Measurements from ENCODE around the gene BICD1.
A peak's percentile ranks its signal among the peaks of the same experiment; 100 is the strongest.
"Not testable (repeated sequence)": the region's sequence is repeated elsewhere in the genome, so short reads cannot be mapped to it uniquely, and the experiment has no call there.

The BICD1 gene

DNA sequence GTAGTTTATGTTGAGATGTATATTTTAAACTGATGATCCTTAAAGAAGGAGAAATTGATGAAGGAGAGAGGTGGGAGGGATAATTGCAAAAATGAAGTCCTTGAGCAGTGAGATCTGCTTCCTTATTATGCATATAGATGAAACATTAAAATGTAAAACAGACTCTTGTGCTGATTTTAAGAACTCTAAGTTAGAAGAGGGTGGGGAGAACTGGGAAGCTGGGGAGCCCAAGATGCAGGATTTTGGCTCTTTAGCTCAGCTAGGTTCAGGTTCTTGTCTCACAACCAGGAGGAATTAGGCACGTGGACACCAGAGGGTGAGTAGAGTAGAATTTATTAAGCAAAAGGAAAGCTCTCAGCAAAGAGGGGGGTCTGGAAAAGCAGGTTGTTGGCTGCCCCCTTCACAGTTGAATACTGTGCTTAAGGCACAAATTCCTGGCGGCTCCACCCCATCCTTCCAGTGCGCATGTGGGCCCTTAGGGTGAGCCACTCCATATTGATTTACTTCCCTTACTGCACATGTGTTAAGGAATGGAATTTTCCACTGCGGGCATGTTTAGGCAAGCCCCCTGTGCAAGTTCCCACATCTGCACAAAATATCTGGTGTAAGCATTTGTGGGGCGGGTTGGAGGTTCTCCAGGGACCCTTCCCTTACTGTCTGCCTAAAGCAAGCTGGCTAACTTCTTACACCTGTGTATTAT lies 141.9 kb downstream of the BICD1 start:
- no peak for DNase-seq (ENCODE audit: low read depth)

DNA sequence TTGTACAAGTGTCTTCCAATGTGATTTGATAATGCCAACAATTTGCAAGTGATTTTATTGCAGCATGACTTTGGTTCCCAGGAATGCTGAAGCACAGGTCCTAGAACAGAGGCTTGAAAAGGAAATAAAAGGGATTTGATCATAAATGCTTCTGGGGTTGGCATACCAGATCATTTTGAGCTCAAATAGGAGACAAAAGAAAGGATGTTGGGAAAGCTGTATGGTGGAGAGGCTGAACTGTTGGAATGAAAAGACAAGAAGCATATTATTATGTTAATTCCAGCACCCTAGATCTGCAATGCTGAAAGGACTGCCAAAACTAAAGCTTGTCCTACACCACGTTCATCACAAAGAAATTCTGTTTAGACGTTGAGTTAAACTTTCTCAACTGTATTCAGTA lies 143.1 kb downstream of the BICD1 start:
- no peak for DNase-seq (ENCODE audit: low read depth)

DNA sequence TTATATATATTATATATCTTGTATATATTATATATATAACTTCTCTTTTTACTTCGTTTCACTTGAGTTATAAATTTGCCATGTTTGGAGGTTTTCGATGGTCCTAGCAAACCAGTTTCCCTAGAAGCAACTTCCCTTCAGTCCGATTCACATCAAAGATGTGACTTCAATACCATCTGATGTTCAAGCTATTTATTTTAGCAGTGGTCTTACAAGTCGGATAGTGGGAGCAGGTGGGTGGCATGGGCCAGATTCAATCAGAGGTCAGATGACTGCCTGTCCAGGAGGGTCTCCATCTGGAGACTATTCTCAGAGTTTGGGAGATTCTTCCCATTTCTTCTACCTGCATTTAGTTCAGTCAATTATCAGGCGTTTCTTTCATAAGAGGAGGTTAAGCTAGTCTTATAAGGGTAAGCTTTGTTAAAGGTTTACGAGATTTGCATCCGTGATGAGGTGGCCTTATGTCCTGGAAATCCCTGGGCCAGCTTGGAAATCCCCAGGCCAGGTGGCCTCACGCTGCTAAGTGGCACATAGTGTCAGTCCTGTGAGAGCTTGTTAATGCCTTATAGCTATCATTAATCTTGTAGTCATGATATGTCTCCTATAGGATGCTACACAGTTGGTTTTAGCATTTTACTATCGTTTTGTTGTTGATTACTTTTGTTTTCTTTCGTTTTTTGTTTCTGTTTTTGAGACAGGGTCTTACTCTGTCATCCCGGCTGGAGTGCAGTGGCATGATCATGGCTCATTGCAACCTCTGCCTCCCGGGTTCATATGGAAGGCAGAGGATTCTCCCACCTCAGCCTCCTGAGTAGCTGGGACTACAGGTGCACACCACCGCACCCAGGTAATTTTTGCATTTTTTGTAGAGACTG lies 145.8 kb downstream of the BICD1 start:
- DNase-seq (ENCODE audit: low read depth): no peak

DNA sequence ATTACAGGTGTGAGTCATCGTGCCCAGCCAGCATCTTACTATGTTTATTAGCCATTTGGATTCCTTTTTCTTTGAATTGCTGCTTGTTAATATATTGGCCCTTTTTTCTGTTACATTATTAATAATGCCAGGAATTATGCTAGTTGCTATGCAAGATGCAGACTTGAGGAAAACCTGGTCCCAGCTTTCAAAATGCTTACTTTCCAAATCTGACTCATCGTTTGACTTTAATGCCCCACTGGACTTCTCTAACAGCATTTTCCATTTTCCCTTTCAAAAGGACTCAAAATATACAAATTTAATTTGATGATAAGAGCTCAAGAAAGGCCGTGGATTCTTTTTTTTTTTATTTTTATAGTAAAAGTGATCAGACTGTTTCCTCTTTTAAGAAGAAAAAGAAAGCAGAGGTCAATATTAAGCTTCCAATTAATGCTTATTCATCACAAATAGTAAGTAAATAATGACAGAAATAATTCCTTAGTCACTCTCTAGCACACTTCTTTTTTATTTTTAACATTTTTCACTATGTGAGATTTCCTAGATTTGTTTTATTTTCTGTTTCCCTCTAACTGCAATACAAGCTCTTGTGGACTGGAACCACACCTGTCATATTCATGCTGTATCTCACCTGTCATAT lies 146.6 kb downstream of the BICD1 start:
- no peak for DNase-seq (ENCODE audit: low read depth)

DNA sequence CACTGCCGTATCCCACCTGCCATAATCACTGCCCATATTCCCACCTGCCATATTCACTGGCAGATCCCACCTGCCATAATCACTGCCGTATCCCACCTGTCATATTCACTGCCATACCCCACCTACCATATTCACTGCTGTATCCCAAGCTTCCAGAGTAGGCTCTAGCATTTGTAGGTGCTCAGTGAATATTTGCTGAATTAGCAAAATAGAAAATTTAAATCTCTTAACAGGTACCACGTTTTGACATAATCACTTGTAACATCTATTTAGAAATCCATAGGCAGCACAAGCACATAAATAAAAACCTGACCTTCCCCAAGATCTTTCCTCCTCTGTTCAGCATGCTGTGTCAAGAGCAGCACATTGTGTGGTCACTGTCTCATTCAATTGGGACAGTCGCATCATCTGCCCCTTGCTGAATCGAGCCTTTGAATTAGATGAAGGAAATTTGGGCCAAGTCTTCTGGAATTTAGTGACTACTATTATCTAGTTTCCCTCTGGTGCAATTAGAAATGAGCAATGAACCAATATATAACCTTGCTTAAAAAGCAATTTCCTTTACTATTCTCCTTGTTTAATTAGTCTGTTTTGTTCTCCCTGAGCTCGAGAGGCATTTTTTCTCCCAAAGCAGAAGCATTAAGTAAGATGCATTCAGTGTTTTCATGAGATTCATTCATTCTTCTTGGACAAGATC lies 147.8 kb downstream of the BICD1 start:
- DNase-seq (ENCODE audit: low read depth): no peak

DNA sequence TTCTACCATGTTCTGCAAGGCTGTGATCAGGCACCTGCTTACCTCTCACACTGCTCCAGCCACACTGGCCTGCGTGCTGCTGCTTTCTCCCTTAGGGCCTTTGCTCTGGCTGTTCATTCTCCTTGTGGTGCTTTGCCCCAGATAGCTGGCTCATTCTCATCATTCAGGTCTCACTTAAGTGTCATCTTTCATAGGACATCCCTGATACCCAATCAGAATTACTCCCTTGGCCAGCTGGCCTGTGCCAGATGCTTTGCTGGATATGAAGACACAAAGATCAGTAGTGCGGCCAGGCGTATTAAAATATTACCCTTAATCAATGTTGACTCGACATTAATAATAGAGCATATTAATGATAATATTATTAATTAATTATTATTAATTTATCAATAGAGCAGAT lies 148.9 kb downstream of the BICD1 start:
- no peak for DNase-seq (ENCODE audit: low read depth)

DNA sequence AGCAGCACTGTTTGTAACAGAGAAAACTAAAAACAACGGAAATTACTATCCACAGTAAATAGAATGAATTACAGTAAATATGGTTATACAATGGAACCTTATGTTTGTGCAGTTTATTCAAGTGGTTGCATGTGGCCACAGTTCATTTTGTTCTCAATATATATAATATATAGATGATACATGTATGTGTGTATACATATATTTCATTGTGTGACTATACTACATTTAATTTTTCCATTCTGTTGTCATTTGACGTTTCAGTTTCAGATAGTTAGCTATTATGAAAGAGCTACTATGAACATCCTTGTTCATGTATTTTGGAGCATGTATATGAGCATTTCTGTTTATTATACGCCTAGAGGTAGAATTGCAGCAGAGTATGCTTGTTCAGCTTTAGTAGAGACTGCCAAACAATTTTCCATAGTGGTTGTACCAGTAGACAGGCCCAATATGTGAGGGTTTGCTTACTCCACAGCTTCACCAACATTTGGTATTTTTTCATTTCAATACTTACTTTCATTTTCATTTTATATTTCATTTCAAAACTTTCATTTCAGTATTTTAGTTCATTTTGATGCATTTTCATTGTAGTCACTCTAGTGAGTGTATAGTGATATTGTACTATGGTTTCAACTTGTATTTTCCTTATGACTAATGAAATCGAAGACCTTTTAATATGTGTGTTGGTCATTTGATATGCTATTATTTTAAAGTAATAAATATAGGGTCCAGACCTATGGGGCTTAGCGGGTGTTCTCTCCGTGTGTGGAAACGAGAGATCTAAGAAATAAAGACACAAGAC lies 151.2 kb downstream of the BICD1 start:
- no peak for DNase-seq (ENCODE audit: low read depth)

DNA sequence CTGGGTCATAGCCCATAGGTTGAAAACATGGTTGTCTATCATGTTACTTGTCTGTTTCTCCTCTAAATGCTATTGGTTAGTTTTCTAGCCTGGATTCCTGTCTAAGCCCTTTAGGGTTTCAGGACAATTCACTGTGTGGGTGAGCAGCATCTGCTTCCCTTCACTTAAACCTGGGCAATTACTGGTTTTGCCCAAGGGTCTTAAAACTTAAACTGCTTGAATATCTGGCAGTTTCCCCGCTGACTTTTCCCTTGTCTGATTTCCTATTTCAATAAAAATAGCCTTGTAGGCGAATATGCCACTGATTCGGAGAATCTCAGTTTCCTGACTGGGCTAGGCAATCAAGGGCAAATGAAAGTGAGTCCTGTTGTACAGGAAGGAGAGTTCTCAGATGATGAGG lies 154.0 kb downstream of the BICD1 start:
- DNase-seq (ENCODE audit: low read depth): no peak

DNA sequence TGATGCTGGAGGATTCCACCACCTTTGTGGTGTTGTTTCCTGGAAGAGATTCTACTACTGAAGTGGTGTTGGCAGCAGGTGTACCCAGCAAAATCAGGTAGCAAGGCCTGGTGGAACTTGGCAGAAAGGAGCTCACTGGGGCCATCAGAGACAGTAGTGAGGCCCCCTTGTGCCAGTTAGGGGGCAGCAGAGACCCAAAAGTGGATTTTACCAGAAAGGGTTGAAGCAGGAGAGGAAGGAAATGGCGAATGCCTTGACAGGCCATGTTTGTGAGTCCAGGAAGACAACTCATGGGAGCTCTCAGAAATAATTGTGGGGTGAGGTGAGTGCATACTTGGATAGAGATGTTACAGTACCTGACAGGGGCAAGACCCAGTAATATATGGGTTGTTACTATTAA lies 155.0 kb downstream of the BICD1 start:
- DNase-seq (ENCODE audit: low read depth): no peak

DNA sequence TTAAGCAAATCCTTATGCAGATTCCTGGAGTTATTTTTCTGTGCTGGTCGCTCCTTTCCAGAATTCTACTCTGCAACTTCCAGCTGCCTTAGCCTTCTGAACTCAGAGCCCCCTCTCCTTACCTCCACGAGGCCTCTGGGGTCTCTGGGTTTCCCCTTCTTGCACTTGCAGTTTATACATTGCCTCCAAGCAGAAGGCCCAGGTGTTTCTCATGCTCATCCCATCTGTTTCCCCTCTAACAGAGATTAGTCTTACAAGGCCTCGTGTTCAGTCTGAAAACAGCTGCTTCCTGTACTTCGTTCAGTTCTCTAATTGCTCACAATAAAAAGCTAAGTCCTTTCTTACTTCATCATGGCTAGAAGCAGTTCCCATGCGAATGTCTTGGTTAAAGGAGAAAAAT lies 158.3 kb downstream of the BICD1 start:
- DNase-seq (ENCODE audit: low read depth): peak; percentile 44

DNA sequence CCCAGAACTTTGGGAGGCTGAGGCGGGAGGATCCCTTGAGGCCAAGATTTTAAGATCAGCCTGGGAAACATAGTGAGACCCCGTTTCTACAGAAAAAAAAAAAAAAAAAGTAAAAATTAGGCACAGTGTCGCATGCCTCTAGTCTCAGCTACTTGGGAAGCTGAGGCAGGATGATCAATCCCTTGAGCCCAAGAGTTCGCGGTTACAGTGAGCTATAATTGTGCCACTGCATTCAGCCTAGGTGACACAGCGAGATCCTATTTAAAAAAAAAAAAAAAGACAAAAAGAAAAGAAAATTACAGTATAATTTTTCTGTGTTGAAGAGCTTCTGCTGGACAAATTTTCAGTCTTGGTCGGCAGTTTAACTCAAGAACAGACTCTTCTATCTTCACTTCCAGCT lies 158.8 kb downstream of the BICD1 start:
- DNase-seq (ENCODE audit: low read depth): no peak

DNA sequence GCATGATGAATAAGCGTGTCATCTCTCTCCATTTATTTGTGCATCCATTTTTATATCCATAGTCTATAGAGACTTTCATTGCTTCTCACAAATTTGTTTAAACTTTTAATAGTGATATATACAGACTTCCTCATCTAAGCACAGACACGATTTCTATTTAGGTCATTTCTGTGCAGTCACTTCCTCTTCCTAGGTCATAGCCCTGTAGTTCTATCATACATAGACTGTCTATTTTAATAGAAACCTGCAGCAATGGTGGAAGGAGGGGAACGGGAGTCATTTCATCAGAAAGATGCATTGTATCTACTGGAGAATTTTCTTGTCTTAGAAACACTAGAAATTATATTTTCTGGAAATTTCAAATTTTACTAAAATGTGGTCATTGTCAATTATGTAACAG lies 159.3 kb downstream of the BICD1 start:
- no peak for DNase-seq (ENCODE audit: low read depth)

DNA sequence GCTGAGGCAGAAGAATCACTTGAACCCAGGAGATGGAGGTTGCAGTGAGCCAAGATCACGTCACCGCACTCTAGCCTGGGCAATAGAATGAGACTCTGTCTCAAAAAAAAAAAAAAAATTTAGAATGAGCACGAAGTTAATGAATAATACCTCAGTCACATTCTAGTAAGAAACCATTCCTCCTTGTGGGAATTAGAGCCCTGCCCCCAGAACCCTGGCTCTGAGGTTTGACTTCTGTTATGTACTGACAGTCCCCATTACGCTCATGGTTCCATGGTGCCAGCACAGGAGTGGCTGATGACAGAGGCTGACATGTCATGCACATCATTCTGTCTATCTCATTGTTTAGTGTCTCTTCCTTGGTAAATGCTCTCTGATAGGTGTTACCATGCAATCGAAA lies 160.1 kb downstream of the BICD1 start:
- DNase-seq (ENCODE audit: low read depth): no peak

DNA sequence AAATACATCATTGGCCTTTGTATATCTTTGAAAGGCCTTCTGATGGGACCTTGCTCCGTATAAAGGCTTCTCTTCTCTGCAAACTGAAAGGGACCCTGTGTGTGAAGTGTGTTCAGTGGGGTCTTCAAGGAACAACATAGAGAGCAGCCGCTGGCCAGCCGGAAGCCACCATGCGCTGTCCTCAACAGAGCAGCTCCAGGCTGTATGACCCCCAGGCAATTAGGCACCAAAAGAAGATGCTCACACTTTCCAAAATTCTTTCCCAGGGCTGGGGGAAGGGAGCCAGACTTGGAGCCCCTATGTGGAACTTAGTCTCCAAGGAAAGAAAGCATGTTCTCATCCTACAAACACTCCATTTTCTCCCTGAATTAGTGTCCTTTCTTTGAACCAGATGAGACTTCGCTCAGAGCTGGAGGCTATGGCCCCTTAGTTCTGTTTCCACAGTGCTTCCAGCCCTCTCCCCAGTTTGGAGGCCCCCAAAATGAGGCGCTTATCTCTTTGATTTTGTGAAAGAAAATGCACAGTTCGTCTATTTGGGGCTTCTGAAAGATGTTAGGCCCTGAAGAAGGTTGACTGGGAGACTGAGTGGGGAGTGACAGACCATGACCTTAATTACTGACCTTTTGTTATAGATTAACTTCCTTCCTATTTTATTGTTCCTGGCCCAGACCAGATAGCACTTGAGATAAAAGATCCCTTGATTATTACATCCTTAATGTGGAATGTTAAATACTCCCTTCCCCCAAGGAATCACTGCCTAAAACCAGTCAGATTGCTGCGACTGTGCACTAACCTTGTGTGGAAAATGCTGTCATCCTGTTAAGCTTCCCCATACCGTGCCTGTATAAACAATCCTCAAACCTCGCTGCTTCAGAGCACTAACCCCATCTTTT lies 164.4 kb downstream of the BICD1 start:
- DNase-seq (ENCODE audit: low read depth): no peak

DNA sequence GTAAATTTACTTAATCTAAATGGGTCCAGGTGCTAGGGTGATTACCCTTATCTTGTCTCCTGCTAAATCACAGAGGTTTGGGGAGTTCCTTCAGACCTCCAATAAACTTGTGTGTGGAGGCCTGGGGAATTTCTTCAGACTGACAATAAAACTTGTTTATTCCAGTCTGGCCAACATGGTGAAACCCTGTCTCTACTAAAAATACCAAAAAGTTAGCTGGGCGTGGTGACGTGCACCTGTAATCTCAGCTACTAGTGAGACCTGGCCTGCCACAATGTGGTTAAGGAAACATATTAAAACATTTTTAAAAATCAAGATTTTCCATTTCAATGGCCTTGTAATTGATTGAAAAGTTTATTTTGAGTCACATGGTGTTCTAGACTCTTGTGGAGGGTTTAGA lies 165.8 kb downstream of the BICD1 start:
- no peak for DNase-seq (ENCODE audit: low read depth)

DNA sequence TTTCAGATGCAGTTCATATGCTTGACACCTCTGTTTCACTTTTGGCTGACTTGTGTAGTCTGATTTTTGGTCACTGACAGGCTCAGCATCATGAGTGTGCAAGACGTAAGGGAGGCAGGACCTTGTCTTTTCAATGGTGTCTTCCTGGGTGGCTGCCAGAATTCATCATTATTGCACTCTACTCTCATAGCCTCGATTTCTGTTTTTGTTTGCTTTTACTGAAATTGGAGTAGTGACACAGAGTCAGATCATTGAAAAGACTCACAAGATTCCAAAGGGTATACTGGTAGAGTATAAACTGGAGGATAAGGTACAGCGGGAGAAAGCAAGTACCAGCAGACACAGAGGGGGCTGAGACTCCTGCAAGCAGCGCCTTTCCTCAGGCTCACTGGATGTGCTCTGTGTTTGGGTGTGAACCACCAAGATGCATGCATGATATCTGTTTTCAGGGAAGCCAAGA lies 166.4 kb downstream of the BICD1 start:
- DNase-seq (ENCODE audit: low read depth): no peak

DNA sequence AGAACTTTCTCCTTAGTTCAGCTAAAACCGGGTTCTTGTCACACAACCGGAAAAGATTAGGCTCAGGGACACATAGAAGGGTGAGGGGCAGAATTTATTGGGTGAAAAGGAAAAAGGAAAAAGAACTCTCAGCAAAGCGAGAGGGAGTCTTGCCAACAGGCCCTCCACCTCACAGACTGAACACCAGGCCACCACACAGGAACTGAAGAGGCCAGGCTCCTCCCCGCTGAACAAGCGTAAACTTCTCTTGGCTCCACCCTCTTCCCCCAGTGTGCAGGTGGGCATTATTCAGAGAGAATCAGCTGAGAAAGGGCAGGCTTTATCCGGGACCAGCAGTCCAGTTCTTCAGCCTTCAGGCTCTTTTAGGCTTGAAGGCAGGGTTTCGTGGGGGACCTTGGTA lies 167.1 kb downstream of the BICD1 start:
- no peak for DNase-seq (ENCODE audit: low read depth)

DNA sequence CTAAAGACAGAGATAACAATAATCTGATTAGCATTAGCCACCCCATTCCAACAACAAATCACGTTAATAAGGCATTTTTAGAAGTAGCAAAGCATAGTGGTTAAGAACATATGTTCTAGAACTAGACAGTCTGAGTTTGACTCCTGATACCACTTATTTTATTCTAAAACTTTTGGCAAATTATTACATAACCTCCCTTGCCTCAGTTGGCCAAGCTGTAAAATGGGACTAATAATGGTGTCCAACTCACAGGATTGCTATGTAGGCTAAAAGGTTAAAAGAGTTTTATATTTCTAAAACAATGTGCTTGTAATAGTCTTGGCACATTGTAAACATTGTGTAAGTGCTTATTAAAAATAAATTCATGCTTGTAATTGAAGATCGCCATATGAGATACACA lies 168.0 kb downstream of the BICD1 start:
- no peak for DNase-seq (ENCODE audit: low read depth)

DNA sequence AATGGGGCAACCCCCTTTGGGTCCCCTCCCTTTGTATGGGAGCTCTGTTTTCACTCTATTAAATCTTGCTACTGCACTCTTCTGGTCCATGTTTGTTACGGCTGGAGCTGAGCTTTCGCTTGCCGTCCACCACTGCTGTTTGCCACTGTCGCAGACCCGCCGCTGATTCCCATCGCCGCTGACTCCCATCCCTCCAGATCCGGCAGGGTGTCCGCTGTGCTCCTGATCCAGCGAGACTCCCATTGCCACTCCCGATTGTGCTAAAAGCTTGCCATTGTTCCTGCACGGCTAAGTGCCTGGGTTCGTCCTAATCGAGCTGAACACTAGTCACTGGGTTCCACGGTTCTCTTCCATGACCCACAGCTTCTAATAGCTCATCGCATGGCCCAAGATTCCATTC lies 168.9 kb downstream of the BICD1 start:
- not testable (repeated sequence) for DNase-seq (ENCODE audit: low read depth)

DNA sequence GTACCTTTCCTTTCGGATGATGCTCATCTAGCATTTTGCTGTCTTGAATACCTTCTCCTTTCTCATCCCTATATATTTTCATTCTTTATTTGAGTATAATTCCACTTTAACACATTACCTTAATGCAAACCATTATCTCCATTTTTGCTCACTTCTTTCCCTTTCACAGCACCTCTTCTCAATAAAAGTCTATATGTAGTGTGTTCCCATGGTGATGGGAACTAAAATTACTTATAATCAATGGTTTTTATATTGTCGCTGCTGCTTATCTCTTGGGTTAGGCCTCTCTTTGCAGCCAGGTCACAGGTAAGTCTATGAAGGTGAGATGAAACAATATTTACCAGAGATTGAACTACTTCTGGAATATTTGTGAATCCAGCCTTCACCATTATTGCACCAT lies 171.1 kb downstream of the BICD1 start:
- no peak for DNase-seq (ENCODE audit: low read depth)

DNA sequence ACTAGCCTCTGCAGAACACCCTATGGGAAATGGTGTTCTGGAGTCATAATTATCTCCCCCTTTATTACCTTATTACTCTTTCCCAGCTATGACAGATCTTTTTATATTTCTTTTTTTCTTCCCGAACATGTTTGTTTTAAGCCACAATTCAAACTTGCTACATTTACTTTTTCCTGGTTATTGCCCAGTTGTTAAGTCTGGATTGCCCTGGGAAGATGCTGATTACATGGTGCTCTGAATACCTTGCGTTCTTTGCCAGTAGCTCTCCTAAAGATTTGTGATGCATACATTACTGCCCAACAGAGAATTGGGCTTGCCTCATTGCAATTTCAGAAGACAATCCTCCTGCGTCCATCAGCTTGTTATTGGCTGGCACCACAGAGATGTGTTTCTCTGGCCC lies 174.5 kb downstream of the BICD1 start:
- no peak for DNase-seq (ENCODE audit: low read depth)
